Lower leg skin (tissue), 4 donors: ENCODE data around the gene LHX3. TPM values are rescaled to one million over a fixed set of nuclear protein-coding genes. Genes with fewer than 3 reads are reported as not detected.

Experiments used
- DNase-seq, 2 donors: peaks; one replicate each; pipeline ENCODE4 v3.0.0-alpha.2; 2019; ENCODE audit warnings: low spot score in 2 of 2
- H3K4me3 ChIP-seq: fragments of 200-600 bp; sonication (generic); 2 replicates; pipeline ENCODE4 v1.5.1; 2017; ENCODE audit warnings: mild to moderate bottlenecking, low read depth; ENCODE audit not compliant: poor library complexity, severe bottlenecking
- CTCF ChIP-seq, 3 donors: fragments of 450-650 bp; IDR thresholded peaks; one replicate each; pipeline ENCODE4 v1.5.1; 2016; ENCODE audit warnings: antibody characterized with exemption in 3 of 3, mild to moderate bottlenecking in 3 of 3, moderate library complexity in 2 of 3
- POLR2A ChIP-seq, 2 donors: fragments of 450-650 bp; IDR thresholded peaks; one replicate each; pipeline ENCODE4 v1.6.1; 2016 to 2017; ENCODE audit warnings: antibody characterized with exemption in 2 of 2, mild to moderate bottlenecking in 1 of 2, moderate library complexity in 1 of 2
- WGBS, 2 donors: methylation state at CpG; one replicate each; pipeline ENCODE4 v1.1.5; 2018; 5-methylcytosine and 5-hydroxymethylcytosine counted together
- intact Hi-C: fragments of 100-400 bp; cut with DNase I; formaldehyde crosslinking; loops from one replicate; pipeline ENCODE4 v1.15.0; 2023; ENCODE audit warnings: low total_unique reads
- total RNA-seq, 4 donors: library from RNA; depleted of rRNA; stranded (reverse); fragments of >200 nt; gene quantifications; one replicate each; pipeline ENCODE4 v1.1.0, GENCODE V29; 2016

LHX3 gene
- total RNA-seq, 4 donors from 2014 or later = 0.42 TPM; not detected in 3

- 53 to 65% methylated on average over 5 to 8 of the region's 8 CpGs for WGBS, 2 donors
- H3K4me3 ChIP-seq = no peak overlapping the region
- TF ChIP-seq POLR2A (IDR thresholded peaks at IDR 0.05) (no peak), CTCF (IDR thresholded peaks at IDR 0.05) (no peak)
- DNase-seq = no peak
- intact Hi-C loops = no loop called here
Observed at GRCh38 chr9:136174779-136175615, 29.9 kb downstream of the LHX3 start.

- intact Hi-C loops = no loop called here
- no peak for DNase-seq
- TF ChIP-seq CTCF (IDR thresholded peaks at IDR 0.05) (no peak), POLR2A (IDR thresholded peaks at IDR 0.05) (no peak)
- WGBS, 2 donors = 83 to 86% methylated on average over 13 to 14 of the region's 14 CpGs
- H3K4me3 ChIP-seq = no peak overlapping the region
Observed at GRCh38 chr9:136173648-136174290, 31.2 kb downstream of the LHX3 start.

GRCh38 chr9:136172412-136173079 is 32.4 kb downstream of the LHX3 start:
- intact Hi-C loops = no loop called here
- TF ChIP-seq POLR2A (IDR thresholded peaks at IDR 0.05) (no peak), CTCF (IDR thresholded peaks at IDR 0.05) (no peak)
- WGBS, 2 donors = 84 to 85% methylated on average over 16 of the region's 16 CpGs
- no peak overlapping the region for H3K4me3 ChIP-seq
- DNase-seq = no peak

GRCh38 chr9:136171801-136172411 is 33.0 kb downstream of the LHX3 start:
- DNase-seq = no peak
- TF ChIP-seq CTCF (IDR thresholded peaks at IDR 0.05) (no peak), POLR2A (IDR thresholded peaks at IDR 0.05) (no peak)
- intact Hi-C loops = no loop called here
- WGBS, 2 donors = 76 to 77% methylated on average over 11 of the region's 11 CpGs
- H3K4me3 ChIP-seq = no peak overlapping the region

- no peak for DNase-seq
- WGBS, 2 donors = 51 to 54% methylated on average over 15 of the region's 16 CpGs
- TF ChIP-seq CTCF (IDR thresholded peaks at IDR 0.05) (no peak), POLR2A (IDR thresholded peaks at IDR 0.05) (no peak)
- no peak overlapping the region for H3K4me3 ChIP-seq
- intact Hi-C loops = no loop called here
Observed at GRCh38 chr9:136171009-136171800, 33.7 kb downstream of the LHX3 start.
